ENCODE results near the gene CLDN3. TPM values are rescaled to one million over a fixed set of nuclear protein-coding genes. Genes with fewer than 3 reads are reported as not detected.

Gene CLDN3
- total and polyA plus RNA-seq, 9 of the 15 experiments (the other 6 are each of a cell fraction or from before 2014, with no cell fraction given), result 0.29 TPM; not detected in 8

DNA sequence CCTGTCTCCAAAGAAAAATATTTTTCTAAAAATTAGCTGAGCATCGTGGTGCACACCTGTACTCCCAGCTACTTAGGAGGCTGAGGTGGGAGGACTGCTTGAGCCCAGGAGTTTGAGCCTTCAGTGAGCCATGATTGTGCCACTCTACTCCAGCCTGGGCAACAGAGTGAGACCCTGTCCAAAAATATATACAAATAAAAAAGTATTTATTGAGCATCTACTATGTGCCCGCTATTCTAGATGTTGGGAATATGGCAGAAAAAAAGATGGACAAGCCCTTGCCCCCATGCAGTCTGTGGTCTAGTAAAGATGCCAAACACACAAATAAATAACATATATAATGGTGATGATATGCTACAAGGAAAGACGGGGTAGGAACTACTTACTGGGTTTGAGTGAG is 46.3 kb downstream of the CLDN3 start:
- Histone ChIP-seq H3K4me2 (ENCODE audit: insufficient read depth, low read length) (no peak overlapping the region), H3K4me1 (replicated peaks in 1 of 2; ENCODE audit: control insufficient read depth in 2 of 2, insufficient read depth in 2 of 2, low read length in 2 of 2) (peaks cover 8 to 20% of the 10 kb centered on the region in 2 experiments), H3K9ac (ENCODE audit: insufficient read depth in 1 of 2, low read depth in 2 of 2, low read length in 2 of 2) (no peak overlapping the region), H3K9me3 (replicated peaks; ENCODE audit: control insufficient read depth, insufficient read depth, low read depth, low read length) (no peaks in the 10 kb centered on the region), H4K20me1 (replicated peaks; ENCODE audit: control insufficient read depth, insufficient read depth, low read length) (peaks cover 3% of the 10 kb centered on the region; the same call in 1 of the 2 replicates), H3K79me2 (ENCODE audit: control insufficient read depth, insufficient read depth, low read length) (peaks cover 4% of the 10 kb centered on the region; the same call in 2 of the 3 replicates), H3K4me3 (no peak overlapping the region), H2AFZ (ENCODE audit: low read depth, low read length) (no peak overlapping the region), H3K9me1 (ENCODE audit: control insufficient read depth, insufficient read depth, low read length) (no peaks in the 10 kb centered on the region), H3K27ac (ENCODE audit: extremely low read depth, low read depth, low read length) (no peak overlapping the region), H3K36me3 (ENCODE audit: control insufficient read depth, insufficient read depth, low read length) (no peaks in the 10 kb centered on the region), H3K27me3 (ENCODE audit: control insufficient read depth in 2 of 2, insufficient read depth in 2 of 2, low read length in 2 of 2) (no peaks in the 10 kb centered on the region)
- intact Hi-C loops (cut with micrococcal nuclease) (no loop called here), in situ Hi-C loops (cut with MboI) (no loop called here)
- ATAC-seq, result no peak
- CTCF ChIA-PET (ENCODE audit: low intra/inter-chr PET ratio), result interaction anchor here (0.7 kb wide), 1 partner anchor 403 kb away, joined by 3 read pairs; no protein-coding TSS in a partner anchor
- no peak for FAIRE-seq
- BruUV-seq (replicated peaks), result no TSS peak
- 22% methylated on average over 3 of the region's 3 CpGs for WGBS (ENCODE audit: insufficient coverage, low coverage, missing lambda C conversion rate)
- no peak for DNase-seq (ENCODE audit: extremely low read depth in 1 of 4, low spot score in 3 of 4)
- POLR2A ChIA-PET, result no interaction called here
- no peak for TF ChIP-seq SREBF1 (IDR thresholded peaks at IDR 0.05; ENCODE audit: borderline replicate concordance, low read depth, low read length)
- TF ChIP-seq RBM25 (IDR thresholded peaks at IDR 0.05; ENCODE audit: low read depth, low read length, severe bottlenecking), result peak; percentile 63
- no peak for TF ChIP-seq CBX8 (IDR thresholded peaks at IDR 0.05; ENCODE audit: borderline replicate concordance, extremely low read depth, low read depth, low read length, poor library complexity, severe bottlenecking)
- TF ChIP-seq, protein P1, sequence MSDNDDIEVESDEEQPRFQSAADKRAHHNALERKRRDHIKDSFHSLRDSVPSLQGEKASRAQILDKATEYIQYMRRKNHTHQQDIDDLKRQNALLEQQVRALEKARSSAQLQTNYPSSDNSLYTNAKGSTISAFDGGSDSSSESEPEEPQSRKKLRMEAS (CRISPR knock-in tag; IDR thresholded peaks at IDR 0.05), result no peak
- no peak for TF ChIP-seq SAP30 (IDR thresholded peaks at IDR 0.05; ENCODE audit: borderline replicate concordance, insufficient read depth, low read depth, low read length, poor library complexity, severe bottlenecking)
- TF ChIP-seq BRF1 (IDR thresholded peaks at IDR 0.05; ENCODE audit: borderline replicate concordance, extremely low read depth, insufficient read length), result no peak
- TF ChIP-seq, protein P2, sequence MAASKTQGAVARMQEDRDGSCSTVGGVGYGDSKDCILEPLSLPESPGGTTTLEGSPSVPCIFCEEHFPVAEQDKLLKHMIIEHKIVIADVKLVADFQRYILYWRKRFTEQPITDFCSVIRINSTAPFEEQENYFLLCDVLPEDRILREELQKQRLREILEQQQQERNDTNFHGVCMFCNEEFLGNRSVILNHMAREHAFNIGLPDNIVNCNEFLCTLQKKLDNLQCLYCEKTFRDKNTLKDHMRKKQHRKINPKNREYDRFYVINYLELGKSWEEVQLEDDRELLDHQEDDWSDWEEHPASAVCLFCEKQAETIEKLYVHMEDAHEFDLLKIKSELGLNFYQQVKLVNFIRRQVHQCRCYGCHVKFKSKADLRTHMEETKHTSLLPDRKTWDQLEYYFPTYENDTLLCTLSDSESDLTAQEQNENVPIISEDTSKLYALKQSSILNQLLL (CRISPR knock-in tag; IDR thresholded peaks at IDR 0.05; ENCODE audit: borderline replicate concordance), result no peak
- no peak for TF ChIP-seq ZNF263 (CRISPR knock-in tag; IDR thresholded peaks at IDR 0.05; ENCODE audit: borderline replicate concordance)
- TF ChIP-seq BCOR (IDR thresholded peaks at IDR 0.05), result 0 out of 2 replicates have a peak, but pooled peaks have one; percentile 7
- TF ChIP-seq NFATC3 (IDR thresholded peaks at IDR 0.05), result no peak
- TF ChIP-seq DIDO1 (tag; IDR thresholded peaks at IDR 0.05; ENCODE audit: low read depth), result no peak
- no peak for TF ChIP-seq NONO (IDR thresholded peaks at IDR 0.05; ENCODE audit: low read depth in 2 of 2, low read length in 1 of 2)
- 0 out of 2 replicates have a peak, but pooled peaks have one; percentile 14 for TF ChIP-seq ZNF121 (CRISPR knock-in tag; conservative IDR thresholded peaks at IDR 0.05)
